PFSK-1 (cell line): ENCODE measurements around the gene WNT3.
A peak's percentile ranks its signal among the peaks of the same experiment; 100 is the strongest.

Experiments
- FOXP2 ChIP-seq: optimal IDR thresholded peaks from 2 replicates; pipeline ENCODE3; 2011; ENCODE audit warnings: borderline replicate concordance, control low read depth, inconsistent platforms; ENCODE audit not compliant: insufficient read depth; ENCODE audit errors: extremely low read length, extremely low read depth
- POLR2AphosphoS5 ChIP-seq: IDR thresholded peaks from 2 replicates; pipeline ENCODE4 v1.6.1; 2012; ENCODE audit warnings: low read depth, mild to moderate bottlenecking, control low read depth, low read length, moderate library complexity
- REST ChIP-seq, 2 experiments: IDR thresholded peaks; 2 replicates each; pipeline versions ENCODE4 v1.6.1 to v1.8.0; 2011 to 2012; ENCODE audit warnings: low read depth in 2 of 2, low read length in 2 of 2, control low read depth in 1 of 2, inconsistent platforms in 1 of 2, mild to moderate bottlenecking in 1 of 2, moderate library complexity in 1 of 2; ENCODE audit not compliant: insufficient read depth in 1 of 2
- SIN3A ChIP-seq: IDR thresholded peaks from 2 replicates; pipeline ENCODE4 v1.6.1; 2012; ENCODE audit warnings: mild to moderate bottlenecking, low read length, moderate library complexity, borderline replicate concordance; ENCODE audit not compliant: insufficient read depth
- TAF1 ChIP-seq: IDR thresholded peaks from 2 replicates; pipeline ENCODE4 v1.6.1; 2012; ENCODE audit warnings: low read length, control low read depth, borderline replicate concordance; ENCODE audit not compliant: insufficient read depth

WNT3 gene

GRCh38 chr17:46848534-46848933 is 30.0 kb upstream of the WNT3 start:
- no peak for TF ChIP-seq POLR2AphosphoS5

DNA sequence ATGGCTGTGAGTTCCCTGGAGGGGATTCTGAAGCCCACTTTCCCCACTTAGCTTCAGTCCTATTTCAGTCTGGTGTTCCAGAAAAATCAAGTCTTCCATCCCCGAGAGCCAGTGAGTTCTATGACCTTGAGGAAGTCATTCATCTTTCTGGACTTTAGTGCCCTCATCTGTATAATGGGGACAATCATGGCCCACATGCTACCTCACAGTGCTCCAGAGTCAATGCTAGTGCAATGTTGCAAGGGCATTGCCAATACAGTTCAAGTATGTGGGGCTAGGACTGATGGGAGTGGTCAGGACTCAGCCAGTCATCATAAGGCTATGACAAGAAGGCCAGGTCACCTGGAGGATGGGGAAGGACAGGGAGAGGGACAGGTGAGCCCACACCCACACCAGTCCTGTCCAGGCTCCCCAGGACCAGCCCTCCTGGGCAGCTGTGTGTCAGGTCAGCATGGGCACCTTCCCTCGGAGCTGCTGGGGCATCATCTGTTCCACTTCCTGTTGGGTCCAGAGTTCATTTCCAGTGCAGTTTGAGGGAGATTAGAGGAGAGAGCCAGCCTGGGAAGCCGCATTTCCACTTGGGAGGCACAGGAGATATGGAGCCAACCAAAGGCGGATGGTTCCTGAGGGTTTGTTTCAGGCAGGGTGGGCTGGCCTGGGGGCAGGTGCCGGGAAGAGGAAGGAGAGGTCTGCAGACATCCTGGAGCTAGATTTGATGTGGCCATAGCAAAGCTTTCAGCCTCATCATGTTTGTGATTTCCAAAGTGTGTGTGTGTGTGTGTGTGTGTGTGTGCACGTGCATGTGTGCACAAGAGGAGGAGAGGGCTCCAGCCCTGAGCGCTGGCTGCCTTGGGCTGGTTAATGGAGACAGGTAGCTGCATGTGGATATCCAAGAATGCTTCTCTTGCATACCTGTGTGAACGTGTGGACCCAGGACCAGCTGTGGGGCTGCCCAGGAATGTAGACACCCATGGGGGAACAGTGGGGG is 29.0 kb upstream of the WNT3 start:
- TF ChIP-seq FOXP2 (no peak), REST (IDR thresholded peaks at IDR 0.05; ENCODE audit: insufficient read depth in 1 of 2, low read depth in 2 of 2, low read length in 2 of 2) (no peak), POLR2AphosphoS5 (no peak), SIN3A (no peak), TAF1 (no peak)

GRCh38 chr17:46842835-46843234 is 24.3 kb upstream of the WNT3 start:
- TF ChIP-seq TAF1 (no peak), REST (IDR thresholded peaks at IDR 0.05; ENCODE audit: insufficient read depth in 1 of 2, low read depth in 2 of 2, low read length in 2 of 2) (no peak), POLR2AphosphoS5 (no peak), SIN3A (no peak)

- TF ChIP-seq FOXP2 = peak; percentile 76
- no peak for TF ChIP-seq POLR2AphosphoS5
- TF ChIP-seq REST (IDR thresholded peaks at IDR 0.05; ENCODE audit: insufficient read depth in 1 of 2, low read depth in 2 of 2, low read length in 2 of 2) = no peak
Observed at GRCh38 chr17:46841561-46842379, 23.3 kb upstream of the WNT3 start.

GRCh38 chr17:46839211-46839610 is 20.7 kb upstream of the WNT3 start:
- no peak for TF ChIP-seq TAF1

GRCh38 chr17:46837521-46837920 is 19.0 kb upstream of the WNT3 start:
- TF ChIP-seq FOXP2 (no peak), POLR2AphosphoS5 (no peak), REST (IDR thresholded peaks at IDR 0.05; ENCODE audit: insufficient read depth in 1 of 2, low read depth in 2 of 2, low read length in 2 of 2) (no peak), SIN3A (no peak), TAF1 (no peak)
